HCT116 (cell line): ENCODE results near the gene EPSTI1. TPM values are rescaled to one million over a fixed set of nuclear protein-coding genes. Genes with fewer than 3 reads are reported as not detected.
"Not testable (repeated sequence)": the region's sequence is repeated elsewhere in the genome, so short reads cannot be mapped to it uniquely, and the experiment has no call there.

Experiments used
- ATAC-seq: fragments of 200-7000 bp; cut with Tn5 transposase; 2 replicates; pipeline ENCODE4 v1.9.1; 2020; ENCODE audit warnings: mild to moderate bottlenecking, moderate library complexity
- BruUV-seq: library from RNA; stranded (reverse); fragments of 400-500 nt; replicated peaks from 2 replicates; lab custom pipeline; 2021; lab: Mats Ljungman, UMichigan
- CTCF ChIA-PET: fragments of 300-600 bp; sonication (Branson Sonifier 250); formaldehyde crosslinking; loops from one replicate; lab custom pipeline; 2021; ENCODE audit warnings: antibody characterized with exemption; lab: Charles Lee
- POLR2A ChIA-PET: fragments of 300-600, 350-600 bp; sonication (Branson Sonifier 250); formaldehyde crosslinking; loops from one replicate; lab custom pipeline; 2021; ENCODE audit warnings: antibody characterized with exemption; lab: Charles Lee
- RAD21 ChIA-PET, 2 experiments: fragments of 300-600 bp; sonication (Branson Sonifier 250); formaldehyde crosslinking; loops; one replicate each; lab custom pipeline; 2023; ENCODE audit warnings: low total read pairs in 2 of 2; ENCODE audit not compliant: uncharacterized antibody in 2 of 2, unreplicated experiment in 2 of 2, low non-redundant PET in 1 of 2; lab: Charles Lee
- DNase-seq: peaks from one replicate; pipeline ENCODE4 v3.0.0-alpha.2; 2010; ENCODE audit warnings: low read depth, low spot score
- H2AFZ ChIP-seq: fragments of 200-600 bp; shearing (Covaris generic), sonication (generic); 2 replicates; pipeline ENCODE4 v1.6.1; 2017; ENCODE audit warnings: low read depth, mixed run types, mixed read lengths, antibody characterized with exemption, low read length; ENCODE audit not compliant: poor library complexity, severe bottlenecking
- H3K27ac ChIP-seq: 2 replicates; pipeline ENCODE4 v1.5.1; 2012; ENCODE audit warnings: low read depth, low read length
- H3K27me3 ChIP-seq: fragments of 200-600 bp; sonication (generic); 2 replicates; pipeline ENCODE4 v1.6.1; 2016; ENCODE audit warnings: mixed run types, low read length, mixed read lengths; ENCODE audit not compliant: insufficient read depth
- H3K36me3 ChIP-seq, 2 experiments: fragments of 200-500 bp in 1 of 2; fragments of 200-600 bp in 1 of 2; sonication (Bioruptor generic) in 1 of 2; sonication (generic) in 1 of 2; 2 replicates each; pipeline versions ENCODE4 v1.5.1 to v1.6.1; 2014 to 2016; ENCODE audit warnings: low read length in 2 of 2, inconsistent platforms in 1 of 2, mixed read lengths in 1 of 2, mixed run types in 1 of 2; ENCODE audit not compliant: insufficient read depth in 2 of 2, control insufficient read depth in 1 of 2
- H3K4me1 ChIP-seq, 2 experiments: fragments of 200-600 bp in 1 of 2; sonication (generic) in 1 of 2; 2 replicates each; pipeline versions ENCODE4 v1.5.1 to v1.6.1; 2012 to 2017; ENCODE audit warnings: low read length in 2 of 2, inconsistent platforms in 1 of 2, mild to moderate bottlenecking in 1 of 2, mixed read lengths in 1 of 2, mixed run types in 1 of 2, moderate library complexity in 1 of 2; ENCODE audit not compliant: insufficient read depth in 2 of 2, control insufficient read depth in 1 of 2
- H3K4me2 ChIP-seq: fragments of 200-600 bp; sonication (generic); 2 replicates; pipeline ENCODE4 v1.6.1; 2017; ENCODE audit warnings: mixed run types, low read length, mixed read lengths
- H3K4me3 ChIP-seq, 2 experiments: fragments of 200-600 bp in 1 of 2; sonication (generic) in 1 of 2; replicated peaks in 1 of 2; 2 replicates each; pipeline ENCODE4 v1.5.1; 2011 to 2016; ENCODE audit warnings: low read length in 2 of 2, control low read depth in 1 of 2, low read depth in 1 of 2, mild to moderate bottlenecking in 1 of 2, mixed read lengths in 1 of 2, mixed run types in 1 of 2
- H3K79me2 ChIP-seq: fragments of 200-600 bp; sonication (generic); 2 replicates; pipeline ENCODE4 v1.6.1; 2017; ENCODE audit warnings: mild to moderate bottlenecking, mixed run types, low read length, moderate library complexity, mixed read lengths; ENCODE audit not compliant: insufficient read depth
- H3K9ac ChIP-seq: fragments of 200-600 bp; sonication (generic); 2 replicates; pipeline ENCODE4 v1.6.1; 2016; ENCODE audit warnings: low read length, mixed read lengths
- H3K9me2 ChIP-seq: fragments of 200-600 bp; sonication (generic), shearing (Covaris generic); 2 replicates; pipeline ENCODE4 v1.6.1; 2017; ENCODE audit warnings: mixed run types, mild to moderate bottlenecking, moderate library complexity; ENCODE audit not compliant: insufficient read depth
- H3K9me3 ChIP-seq, 2 experiments: fragments of 200-500 bp in 1 of 2; fragments of 200-600 bp in 1 of 2; sonication (Bioruptor generic) in 1 of 2; sonication (generic) in 1 of 2; 2 replicates each; pipeline ENCODE4 v1.6.1; 2014 to 2017; ENCODE audit warnings: low read length in 2 of 2, mixed read lengths in 2 of 2, inconsistent platforms in 1 of 2, low read depth in 1 of 2, mild to moderate bottlenecking in 1 of 2, mixed run types in 1 of 2, moderate library complexity in 1 of 2; ENCODE audit not compliant: control insufficient read depth in 1 of 2, insufficient read depth in 1 of 2
- H4K20me1 ChIP-seq: fragments of 200-600 bp; sonication (generic), shearing (Covaris generic); 2 replicates; pipeline ENCODE4 v1.6.1; 2017; ENCODE audit warnings: mixed run types, mild to moderate bottlenecking, moderate library complexity; ENCODE audit not compliant: insufficient read depth
- CBX3 ChIP-seq: IDR thresholded peaks from 2 replicates; pipeline ENCODE4 v1.6.1; 2012; ENCODE audit warnings: low read depth
- CEBPB ChIP-seq: IDR thresholded peaks from 2 replicates; pipeline ENCODE4 v1.6.1; 2012; ENCODE audit warnings: low read depth
- FOSL1 ChIP-seq: IDR thresholded peaks from 2 replicates; pipeline ENCODE4 v1.6.1; 2012; ENCODE audit warnings: low read depth
- MAX ChIP-seq: IDR thresholded peaks from 2 replicates; pipeline ENCODE4 v1.6.1; 2012
- POLR2AphosphoS5 ChIP-seq: IDR thresholded peaks from 2 replicates; pipeline ENCODE4 v1.6.1; 2011; ENCODE audit warnings: mild to moderate bottlenecking, low read depth, low read length, moderate library complexity
- REST ChIP-seq: IDR thresholded peaks from 2 replicates; pipeline ENCODE4 v1.6.1; 2012; ENCODE audit warnings: low read depth
- SP1 ChIP-seq: IDR thresholded peaks from 2 replicates; pipeline ENCODE4 v1.6.1; 2012; ENCODE audit warnings: low read depth
- SRF ChIP-seq: IDR thresholded peaks from 2 replicates; pipeline ENCODE4 v1.6.1; 2012; ENCODE audit warnings: low read depth
- TCF7L2 ChIP-seq: IDR thresholded peaks from 2 replicates; pipeline ENCODE4 v1.7.0; 2011; ENCODE audit warnings: borderline replicate concordance, inconsistent platforms; ENCODE audit not compliant: insufficient read depth, insufficient read length; ENCODE audit errors: extremely low read depth
- YY1 ChIP-seq: IDR thresholded peaks from 2 replicates; pipeline ENCODE4 v1.6.1; 2011; ENCODE audit warnings: low read length, low read depth, moderate library complexity, mild to moderate bottlenecking; ENCODE audit not compliant: insufficient replicate concordance; ENCODE audit errors: extremely low read depth
- ZFX ChIP-seq: fragments of 450-650 bp; IDR thresholded peaks from 2 replicates; pipeline ENCODE4 v1.6.1; 2017
- intact Hi-C: fragments of 100-400 bp; cut with micrococcal nuclease; formaldehyde crosslinking; loops from 2 replicates; pipeline ENCODE4 v1.10.0; 2022
- total RNA-seq: library from RNA; stranded (reverse); gene quantifications from one replicate; pipeline ENCODE4 v1.2.1, GENCODE V29; 2021; ENCODE audit not compliant: unreplicated experiment

The EPSTI1 gene
- total RNA-seq, 1 experiment from 2014 or later, result 0.69 TPM

- Histone ChIP-seq H3K27me3 (0 out of 2 replicates have a peak, but pooled peaks cover 6% of the 10 kb centered on the region), H3K4me1 (no peaks in the 10 kb centered on the region), H3K4me3 (no peak overlapping the region), H3K27ac (no peak overlapping the region), H3K4me2 (no peak overlapping the region), H2AFZ (no peak overlapping the region)
- ChIA-PET POLR2A (no interaction called here), CTCF (no interaction called here)
- DNase-seq, result no peak
- TF ChIP-seq REST (no peak), POLR2AphosphoS5 (no peak), MAX (no peak), TCF7L2 (no peak), SRF (no peak), YY1 (no peak), ZFX (no peak), SP1 (no peak), CEBPB (no peak), CBX3 (no peak), FOSL1 (no peak)
- TF ChIP-seq, all 23 proteins: peak for 0
- intact Hi-C loops, result no loop called here
- ATAC-seq, result no peak
- Histone ChIP-seq H3K36me3 (no peaks in the 10 kb centered on the region), H4K20me1 (no peaks in the 10 kb centered on the region), H3K79me2 (no peaks in the 10 kb centered on the region), H3K9ac (no peak overlapping the region), H3K9me3 (no peaks in the 10 kb centered on the region), H3K9me2 (no peaks in the 10 kb centered on the region)
- BruUV-seq, result no TSS peak
- RAD21 ChIA-PET, result no interaction called here
Measured at GRCh38 chr13:42864952-42865767, 126.9 kb downstream of the EPSTI1 start.

- H3K4me2 ChIP-seq, H3K9me2 ChIP-seq, intact Hi-C loops, H3K27ac ChIP-seq, H3K9me3 ChIP-seq, H3K4me1 ChIP-seq, ATAC-seq, H3K36me3 ChIP-seq, H3K4me3 ChIP-seq, RAD21 ChIA-PET, DNase-seq, H4K20me1 ChIP-seq, BruUV-seq, H3K9ac ChIP-seq, POLR2A ChIA-PET, H2AFZ ChIP-seq, H3K79me2 ChIP-seq: not testable (repeated sequence)
- CTCF ChIA-PET, result interaction anchor here (0.6 kb wide), 1 partner anchor 15 kb away, joined by 3 read pairs; no protein-coding TSS in a partner anchor
- H3K27me3 ChIP-seq, result 0 out of 2 replicates have a peak, but pooled peaks cover 14% of the 10 kb centered on the region
Measured at GRCh38 chr13:42862370-42862769, 129.7 kb downstream of the EPSTI1 start.
